HG03442 (cell line): Measurements from ENCODE around the gene GPR152.
"Not testable (repeated sequence)": the region's sequence is repeated elsewhere in the genome, so short reads cannot be mapped to it uniquely, and the experiment has no call there.

ENCODE experiments used
- ATAC-seq: cut with Tn5 transposase; IDR thresholded peaks from one replicate; pipeline ENCODE4 v1.9.1; 2021; ENCODE audit warnings: mild to moderate bottlenecking, moderate library complexity; ENCODE audit not compliant: unreplicated experiment

Gene GPR152

DNA sequence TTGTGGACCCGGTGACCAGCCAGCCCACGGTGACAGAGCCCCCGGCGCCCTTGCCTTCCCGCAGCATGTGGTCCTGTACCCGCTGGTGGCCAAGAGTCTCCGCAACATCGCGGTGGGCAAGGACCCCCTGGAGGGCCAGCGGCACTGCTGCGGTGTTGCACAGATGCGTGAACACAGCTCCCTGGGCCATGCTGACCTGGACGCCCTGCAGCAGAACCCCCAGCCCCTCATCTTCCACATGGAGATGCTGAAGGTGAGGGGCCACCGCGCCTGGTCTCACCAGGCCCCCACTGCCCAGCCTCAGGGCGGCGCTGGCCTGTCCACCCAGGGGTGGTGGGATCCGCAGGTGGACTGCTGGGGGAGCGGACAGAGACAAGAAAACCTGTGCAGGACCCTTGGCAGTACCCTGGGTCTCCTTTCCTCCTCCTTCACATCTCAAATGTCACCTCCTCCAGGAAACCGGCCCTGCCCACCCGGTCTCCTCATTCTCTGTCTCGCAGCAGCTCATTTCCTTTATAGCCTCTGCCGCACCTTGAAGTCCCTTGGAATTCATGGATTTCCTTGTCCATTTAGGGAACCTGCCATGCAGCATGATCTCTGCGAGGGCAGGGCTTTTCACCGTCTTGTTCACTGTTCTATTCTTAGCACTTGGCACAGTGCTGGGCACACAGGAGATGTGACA lies 36.8 kb upstream of the GPR152 start:
- no peak for ATAC-seq

- ATAC-seq = peak; percentile 29
Observed at GRCh38 chr11:67486481-67487195, 34.1 kb upstream of the GPR152 start.

GRCh38 chr11:67485873-67486361 lies 33.4 kb upstream of the GPR152 start:
- not testable (repeated sequence) for ATAC-seq

DNA sequence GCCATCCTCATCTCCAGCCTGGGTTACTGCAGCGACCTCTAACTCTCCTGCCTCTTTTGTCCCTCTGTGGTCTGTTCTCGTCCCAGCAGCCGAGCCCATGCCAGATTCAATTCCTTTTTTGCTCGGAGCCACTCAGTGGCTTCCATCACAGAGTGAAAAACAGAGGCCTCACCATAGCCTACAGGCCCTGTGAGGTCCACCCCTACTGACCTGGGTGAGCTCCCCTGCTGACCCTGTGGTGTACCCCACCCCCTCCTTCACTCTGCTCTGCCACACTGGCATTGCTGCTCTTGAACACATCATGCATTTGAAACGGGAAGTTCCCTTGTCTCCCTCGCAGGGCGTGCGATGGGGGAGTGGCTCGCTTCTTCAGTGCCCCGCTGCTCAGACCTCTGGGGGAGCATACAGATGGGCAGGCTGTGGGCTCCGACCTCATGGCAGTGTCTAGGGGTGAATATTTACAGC lies 32.4 kb upstream of the GPR152 start:
- no peak for ATAC-seq

DNA sequence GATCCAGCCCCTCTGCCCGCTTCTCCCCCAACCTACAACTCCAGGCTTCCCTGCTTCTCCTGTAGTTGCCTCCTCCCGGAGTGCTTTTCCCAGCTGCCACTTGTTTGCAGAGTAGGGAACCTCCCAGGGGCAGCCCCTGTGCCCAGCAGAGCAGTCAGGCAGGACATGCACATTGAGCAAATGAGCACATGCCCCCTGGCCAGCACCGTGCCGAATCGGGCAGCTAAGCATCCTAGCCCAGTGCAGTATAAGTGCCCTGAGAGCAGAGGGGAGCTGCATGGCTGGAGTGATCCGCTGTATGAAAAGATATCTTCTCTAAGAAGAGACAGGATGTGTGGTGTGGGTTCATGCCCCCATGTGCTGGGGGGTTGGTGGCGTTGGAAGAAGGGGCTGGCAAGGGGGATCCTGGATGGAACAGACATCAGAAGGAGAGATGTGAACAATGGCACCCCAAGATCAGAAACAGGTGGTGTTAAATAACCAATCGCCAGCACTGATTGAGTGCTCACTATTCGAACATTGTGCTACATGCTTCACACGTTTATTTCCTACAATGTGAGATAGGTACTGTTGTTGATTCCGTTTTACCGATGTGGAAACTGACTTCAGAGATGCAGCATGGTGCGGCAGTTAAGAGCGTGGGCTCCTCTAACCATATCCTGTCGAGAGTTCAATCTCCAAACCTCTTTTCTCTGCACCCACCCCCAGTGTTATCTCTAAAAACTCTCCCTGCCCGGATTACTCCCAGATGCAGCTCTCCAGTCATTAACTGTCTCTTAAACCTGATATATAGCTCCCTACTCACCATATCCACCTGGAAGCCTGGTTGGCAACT lies 31.5 kb upstream of the GPR152 start:
- no peak for ATAC-seq

GRCh38 chr11:67482827-67483798 lies 30.6 kb upstream of the GPR152 start, which contains the start of gene AIP:
Gene AIP (plus strand): TSS chr11:67483026. CDS start chr11:67483159, 133 bp downstream.
- peak; percentile 57 for ATAC-seq

- ATAC-seq = no peak
Observed at GRCh38 chr11:67482275-67482826, 29.8 kb upstream of the GPR152 start.

DNA sequence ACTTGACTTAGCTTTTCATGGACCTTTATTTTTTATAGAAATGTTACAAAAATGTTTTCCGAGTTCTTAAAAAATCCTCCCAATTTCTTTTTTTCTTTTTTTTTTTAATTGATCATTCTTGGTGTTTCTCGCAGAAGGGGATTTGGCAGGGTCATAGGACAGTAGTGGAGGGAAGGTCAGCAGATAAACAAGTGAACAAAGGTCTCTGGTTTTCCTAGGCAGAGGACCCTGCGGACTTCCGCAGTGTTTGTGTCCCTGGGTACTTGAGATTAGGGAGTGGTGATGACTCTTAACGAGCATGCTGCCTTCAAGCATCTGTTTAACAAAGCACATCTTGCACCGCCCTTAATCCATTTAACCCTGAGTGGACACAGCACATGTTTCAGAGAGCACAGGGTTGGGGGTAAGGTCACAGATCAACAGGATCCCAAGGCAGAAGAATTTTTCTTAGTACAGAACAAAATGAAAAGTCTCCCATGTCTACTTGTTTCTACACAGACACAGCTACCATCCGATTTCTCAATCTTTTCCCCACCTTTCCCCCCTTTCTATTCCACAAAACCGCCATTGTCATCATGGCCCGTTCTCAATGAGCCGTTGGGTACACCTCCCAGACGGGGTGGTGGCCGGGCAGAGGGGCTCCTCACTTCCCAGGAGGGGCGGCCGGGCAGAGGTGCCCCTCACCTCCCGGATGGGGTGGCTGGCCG lies 25.0 kb upstream of the GPR152 start:
- ATAC-seq = not testable (repeated sequence)

DNA sequence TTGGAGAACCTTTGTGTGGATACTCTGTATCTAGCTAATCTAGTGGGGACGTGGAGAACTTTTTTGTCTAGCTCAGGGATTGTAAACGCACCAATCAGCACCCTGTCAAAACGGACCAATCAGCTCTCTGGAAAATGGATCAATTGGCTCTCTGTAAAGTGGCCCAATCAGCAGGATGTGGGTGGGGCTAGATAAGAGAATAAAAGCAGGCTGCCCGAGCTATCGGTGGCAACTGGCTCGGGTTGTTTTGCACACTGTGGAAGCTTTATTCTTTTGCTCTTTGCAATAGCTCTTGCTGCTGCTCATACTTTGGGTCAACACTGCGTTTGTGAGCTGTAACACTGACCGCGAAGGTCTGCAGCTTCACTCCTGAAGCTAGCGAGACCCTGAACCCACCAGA lies 24.2 kb upstream of the GPR152 start:
- ATAC-seq = not testable (repeated sequence)

- ATAC-seq = no peak
Observed at GRCh38 chr11:67472882-67473281, 20.4 kb upstream of the GPR152 start.

DNA sequence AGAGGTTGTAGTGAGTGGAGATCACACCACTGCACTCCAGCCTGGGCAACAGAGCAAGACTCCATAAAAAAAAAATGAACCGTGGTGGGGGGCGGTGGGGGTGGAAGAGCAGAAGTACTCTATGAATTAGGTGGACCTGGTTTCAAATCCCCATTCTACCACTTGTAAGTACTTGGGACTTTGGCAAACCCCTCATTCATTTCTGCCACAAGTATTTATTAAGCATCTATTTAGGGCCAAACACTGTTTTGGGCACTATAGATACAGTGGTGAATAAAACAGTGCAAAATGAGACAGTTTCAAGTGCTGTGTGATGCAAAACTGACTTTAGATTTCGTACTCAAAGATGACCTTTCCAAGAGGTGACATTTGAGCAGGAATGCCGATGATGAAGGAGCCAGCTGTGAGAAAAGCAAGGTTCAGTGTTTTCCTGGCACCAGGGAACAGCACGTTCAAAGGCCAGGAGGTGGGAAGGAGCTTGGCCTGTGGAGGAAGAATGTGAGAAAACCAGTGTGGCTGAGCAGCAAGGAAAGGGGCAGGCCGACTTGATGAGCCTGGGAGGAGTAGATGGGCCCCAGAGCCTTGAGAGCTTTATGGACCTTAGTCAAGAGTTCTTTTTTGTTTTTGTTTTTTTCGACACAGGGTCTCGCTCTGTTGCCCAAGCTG lies 17.9 kb upstream of the GPR152 start:
- ATAC-seq = no peak

DNA sequence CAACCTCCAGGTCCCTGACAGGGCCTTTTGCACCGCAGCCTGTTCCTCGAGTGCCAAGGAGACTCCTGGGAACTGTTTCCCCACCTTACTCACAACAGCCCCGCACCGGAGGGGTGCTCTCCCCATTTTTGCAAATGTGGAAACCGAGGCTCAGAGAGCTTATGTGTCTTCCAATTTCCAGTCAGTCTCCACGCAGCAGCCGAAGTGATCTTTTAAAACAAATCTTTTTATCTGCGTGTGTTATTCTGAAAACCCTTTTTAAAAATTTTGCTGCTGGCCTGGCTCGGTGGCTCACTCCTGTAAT lies 16.9 kb upstream of the GPR152 start:
- ATAC-seq = no peak

DNA sequence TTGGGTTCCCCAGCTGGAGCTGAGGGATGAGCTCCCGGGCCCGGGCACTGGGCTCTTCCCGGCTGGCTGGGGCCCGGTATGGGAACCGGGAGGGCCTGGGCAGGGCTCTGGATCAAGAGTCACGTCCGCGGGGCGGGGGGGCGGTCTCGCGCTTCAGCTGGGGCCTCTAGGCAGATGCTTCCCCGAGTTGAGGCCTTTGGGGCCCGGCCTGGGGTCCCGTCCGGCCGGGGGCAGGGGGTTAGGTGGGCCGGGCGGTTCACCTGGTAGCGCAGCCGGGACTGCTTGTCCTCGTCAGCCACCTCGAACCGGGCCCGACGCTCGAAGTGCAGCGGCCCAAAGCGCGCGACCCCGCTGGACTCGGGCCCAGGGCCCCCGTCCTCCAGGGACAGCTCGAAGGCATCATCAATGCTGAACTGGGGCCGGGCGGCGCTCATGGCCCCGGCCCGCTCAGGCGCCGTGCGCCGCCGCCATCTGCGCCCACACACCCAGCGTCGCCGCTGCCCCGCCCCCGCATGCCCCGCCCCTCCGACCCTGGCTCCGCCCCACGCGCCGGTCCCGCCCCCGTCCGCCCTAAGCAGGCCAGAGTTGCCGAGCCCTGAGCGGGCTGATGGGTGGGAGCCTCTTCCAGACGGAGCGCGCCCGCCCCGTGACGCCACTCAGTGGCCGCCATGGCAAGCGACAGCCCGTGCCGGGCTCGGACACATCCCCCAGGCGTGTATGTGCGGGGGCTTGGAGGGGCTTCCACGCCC lies 16.4 kb upstream of the GPR152 start, which contains the start of gene TMEM134:
TMEM134 (minus strand) TSS at position 493 of the 749 bp plus-strand sequence; CDS start at position 434, 59 bp downstream.
- peak; percentile 63 for ATAC-seq

DNA sequence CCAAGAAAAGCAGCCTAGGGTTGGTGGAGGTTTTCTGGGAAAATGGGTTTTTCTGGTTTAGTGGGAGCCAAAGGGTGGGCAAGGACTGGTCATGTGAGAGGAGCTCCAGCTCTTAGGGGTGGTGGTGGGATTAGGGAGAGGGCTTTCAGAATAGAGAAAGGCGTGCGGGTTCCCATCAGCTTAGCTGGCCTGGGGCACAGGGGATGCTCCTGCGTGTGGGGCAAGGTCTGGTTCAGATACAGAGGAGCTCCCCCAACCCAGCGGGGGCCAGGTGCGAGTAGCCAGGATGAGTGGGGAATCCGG lies 15.9 kb upstream of the GPR152 start:
- no peak for ATAC-seq

DNA sequence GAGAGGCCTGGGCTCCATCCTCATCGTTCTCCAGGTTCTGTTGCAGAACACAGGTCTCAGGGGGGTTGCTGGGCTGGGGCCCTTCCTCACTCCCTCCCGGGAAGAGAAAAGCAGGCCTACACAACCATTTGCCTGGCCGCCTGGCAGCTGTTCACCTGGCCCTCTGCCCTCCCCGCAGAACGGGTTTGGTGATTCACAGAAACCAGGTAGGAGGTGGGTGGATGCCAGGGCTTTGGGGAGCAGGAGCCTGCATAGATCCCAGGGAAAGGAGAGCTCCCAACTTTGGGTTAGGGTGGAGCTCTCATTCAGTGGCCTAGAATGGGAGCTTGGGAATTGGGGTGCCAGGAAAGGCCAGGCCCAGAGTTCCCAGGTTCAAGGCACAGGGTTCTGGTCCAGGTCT lies 15.5 kb upstream of the GPR152 start:
- ATAC-seq = no peak

DNA sequence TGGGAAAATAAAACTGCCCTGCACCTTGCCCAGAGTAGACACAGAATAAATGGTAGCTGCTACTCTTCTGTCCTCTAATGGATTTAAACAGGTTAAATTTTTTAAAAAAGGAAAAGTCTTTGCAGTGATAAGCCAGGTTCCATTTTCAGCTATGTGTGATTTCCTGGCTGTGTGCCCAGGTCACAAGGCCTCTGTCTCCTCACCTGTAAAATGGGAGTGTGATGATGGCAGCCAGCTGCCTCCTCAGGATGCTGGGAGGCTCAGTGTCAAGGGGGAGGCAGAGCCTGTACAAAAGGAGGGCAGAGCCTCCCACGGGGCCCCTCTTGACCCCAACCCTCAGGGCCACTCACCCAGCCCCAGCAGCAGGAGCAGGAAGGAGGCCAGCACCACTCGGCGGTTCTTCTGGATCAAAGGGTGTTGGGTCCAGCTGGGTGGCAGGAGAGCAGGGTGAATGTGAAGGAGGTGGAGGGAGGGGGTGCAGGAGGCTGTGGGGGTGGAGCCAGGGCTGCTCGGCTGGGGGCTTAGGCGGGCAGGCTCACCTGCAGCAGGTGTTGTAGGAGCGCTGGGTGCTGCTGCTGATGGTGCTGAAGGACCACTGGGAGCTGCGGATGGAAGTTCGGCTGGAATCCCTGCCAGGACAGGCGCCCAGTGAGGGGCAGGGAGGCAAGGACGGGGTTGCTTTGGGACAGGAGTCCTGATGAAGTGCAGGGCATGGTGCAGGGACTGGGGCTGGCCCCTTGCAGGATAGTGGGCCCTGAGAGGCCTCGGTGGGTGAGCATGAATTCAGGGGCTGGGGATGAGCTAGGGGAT lies 14.6 kb upstream of the GPR152 start:
- ATAC-seq = no peak

DNA sequence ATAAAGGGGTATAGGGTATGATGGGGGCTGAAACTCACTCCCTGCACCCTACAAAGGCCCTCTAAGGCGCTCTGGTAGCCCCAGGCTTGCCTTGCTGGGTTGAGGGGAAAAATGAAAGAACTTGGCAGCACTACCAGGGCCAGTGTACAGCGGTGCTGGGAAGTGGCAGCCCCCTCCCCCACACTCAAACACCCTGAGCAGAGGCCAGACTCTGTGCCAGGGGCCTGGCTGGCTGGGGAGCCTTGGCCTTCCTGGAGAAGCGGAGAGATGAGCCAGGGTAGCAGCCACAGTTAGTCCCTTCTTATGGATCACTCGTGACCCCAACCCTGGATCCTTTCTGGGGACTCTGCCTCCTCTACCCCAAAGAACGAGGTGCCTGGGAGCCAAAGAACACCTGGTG lies 13.8 kb upstream of the GPR152 start:
- no peak for ATAC-seq
